DMS 273 treated with DMSO at 0.1 percent for 48 hours (cell line): ENCODE results near the gene TAF4.
A peak's percentile ranks its signal among the peaks of the same experiment; 100 is the strongest.
"Not testable (repeated sequence)": the region's sequence is repeated elsewhere in the genome, so short reads cannot be mapped to it uniquely, and the experiment has no call there.

Experiments used
- DNase-seq: peaks from one replicate; lab custom pipeline; 2025; lab: John Stamatoyannopoulos, UW

The TAF4 gene

DNA sequence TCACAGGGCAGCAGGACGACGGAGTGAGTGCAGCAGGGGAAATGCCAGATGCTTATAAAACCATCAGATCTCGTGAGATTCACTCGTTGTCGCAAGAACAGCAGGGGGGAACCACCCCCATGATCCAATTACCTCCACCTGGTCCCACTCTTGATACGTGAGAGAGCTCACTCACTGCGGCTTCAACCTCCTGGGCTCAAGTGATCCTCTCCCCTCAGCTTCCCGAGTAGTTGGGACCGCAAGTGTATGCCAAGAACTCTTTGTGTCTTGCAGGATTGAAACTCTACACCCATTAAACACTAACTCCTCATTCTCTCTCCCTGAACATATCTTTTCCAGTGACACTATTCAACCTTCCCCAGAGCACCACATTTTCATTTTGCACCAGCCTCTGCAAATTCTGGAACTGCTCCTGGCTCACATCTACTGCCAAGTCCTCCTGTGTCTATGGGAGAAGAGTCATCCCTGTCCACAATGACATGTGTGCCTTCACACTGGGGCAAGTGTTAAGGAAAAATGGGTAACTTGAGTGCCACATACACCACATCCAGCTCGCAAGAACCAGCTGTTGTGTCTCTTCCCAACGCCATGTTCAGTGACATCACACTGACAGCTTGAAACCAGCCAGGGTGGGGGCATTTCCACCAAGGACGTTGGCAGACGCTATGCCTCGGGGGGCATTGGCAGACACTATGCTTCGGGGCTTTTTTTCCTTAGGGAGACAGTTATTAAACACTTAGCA lies 14.7 kb upstream of the TAF4 start:
- peak; percentile 11 for DNase-seq

DNA sequence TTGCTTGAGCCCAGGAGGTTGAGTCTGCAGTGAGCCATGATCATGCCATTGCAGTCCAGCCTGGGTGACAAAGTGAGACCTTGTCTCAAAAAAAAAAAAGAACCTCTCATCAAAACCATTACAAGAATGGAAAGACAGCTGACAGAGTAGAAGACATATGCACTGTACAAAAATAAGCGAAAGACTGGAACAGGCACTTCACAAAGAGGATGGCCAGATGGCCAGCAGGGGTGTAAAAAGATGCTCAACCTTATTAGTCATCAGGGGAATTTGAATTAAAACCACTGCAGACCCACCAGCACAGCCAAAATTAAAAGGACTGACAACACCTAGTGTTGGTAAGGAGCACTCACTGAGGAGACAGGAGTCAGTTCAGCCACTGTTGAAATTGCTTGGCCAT lies 13.5 kb upstream of the TAF4 start:
- no peak for DNase-seq

DNA sequence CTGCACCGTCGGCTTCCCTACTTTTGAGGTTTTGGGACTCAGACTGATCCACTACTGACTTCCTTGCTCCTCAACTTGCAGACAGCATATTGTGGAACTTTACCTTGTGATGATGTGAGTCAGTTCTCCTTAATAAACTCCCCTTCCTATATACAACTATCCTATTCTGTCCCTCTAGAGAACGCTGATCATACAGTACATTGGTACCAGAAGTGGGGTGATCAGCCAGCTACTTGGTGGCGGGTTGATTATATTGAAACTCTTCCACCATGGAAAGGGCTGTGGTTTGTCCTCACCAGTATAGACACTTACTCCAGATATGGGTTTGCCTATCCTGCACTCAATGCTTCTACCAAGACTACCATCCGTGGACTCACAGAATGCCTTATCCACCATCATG lies 7.6 kb upstream of the TAF4 start:
- no peak for DNase-seq

DNA sequence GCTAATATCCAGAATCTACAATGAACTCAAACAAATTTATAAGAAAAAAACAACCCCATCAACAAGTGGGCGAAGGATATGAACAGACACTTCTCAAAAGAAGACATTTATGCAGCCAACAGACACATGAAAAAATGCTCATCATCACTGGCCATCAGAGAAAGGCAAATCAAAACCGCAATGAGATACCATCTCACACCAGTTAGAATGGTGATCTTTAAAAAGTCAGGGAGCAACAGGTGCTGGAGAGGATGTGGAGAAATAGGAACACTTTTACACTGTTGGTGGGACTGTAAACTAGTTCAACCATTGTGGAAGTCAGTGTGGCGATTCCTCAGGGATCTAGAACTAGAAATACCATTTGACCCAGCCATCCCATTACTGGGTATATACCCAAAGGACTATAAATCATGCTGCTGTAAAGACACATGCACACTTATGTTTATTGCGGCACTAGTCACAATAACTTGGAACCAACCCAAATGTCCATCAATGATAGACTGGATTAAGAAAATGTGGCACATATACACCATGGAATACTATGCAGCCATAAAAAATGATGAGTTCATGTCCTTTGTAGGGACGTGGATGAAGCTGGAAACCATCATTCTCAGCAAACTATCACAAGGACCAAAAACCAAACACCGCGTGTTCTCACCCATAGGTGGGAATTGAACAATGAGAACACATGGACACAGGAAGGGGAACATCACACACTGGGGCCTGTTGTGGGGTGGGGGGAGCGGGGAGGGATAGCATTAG lies 6.2 kb upstream of the TAF4 start:
- DNase-seq, result not testable (repeated sequence)

DNA sequence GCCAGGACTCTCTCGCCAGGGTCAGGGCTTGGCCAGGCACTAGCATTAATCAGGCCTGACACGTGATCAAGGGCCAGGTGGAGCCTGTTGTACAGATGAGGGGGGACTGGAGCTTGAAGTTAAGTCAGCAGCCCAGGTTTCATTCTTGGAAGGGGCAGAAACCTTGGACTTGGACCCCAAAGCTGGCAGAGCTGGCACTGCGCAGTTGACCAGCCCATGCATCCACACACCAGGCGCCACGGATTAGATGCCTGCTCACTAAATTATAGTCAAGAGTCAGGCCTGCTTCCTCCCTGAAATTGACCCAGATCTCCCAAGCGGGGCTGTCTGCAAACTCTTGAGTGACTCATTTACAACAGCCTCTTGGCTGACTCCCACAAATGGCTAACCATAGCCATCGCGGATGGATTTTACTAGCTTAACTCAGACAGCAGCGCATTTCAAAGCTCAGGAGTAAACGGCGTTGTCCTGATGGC lies 4.1 kb upstream of the TAF4 start:
- no peak for DNase-seq

GRCh38 chr20:62068997-62069396 lies 3.3 kb upstream of the TAF4 start:
- DNase-seq, result no peak

- no peak for DNase-seq
These were observed 2.0 kb upstream of the TAF4 start for GRCh38 chr20:62067547-62068260.

DNA sequence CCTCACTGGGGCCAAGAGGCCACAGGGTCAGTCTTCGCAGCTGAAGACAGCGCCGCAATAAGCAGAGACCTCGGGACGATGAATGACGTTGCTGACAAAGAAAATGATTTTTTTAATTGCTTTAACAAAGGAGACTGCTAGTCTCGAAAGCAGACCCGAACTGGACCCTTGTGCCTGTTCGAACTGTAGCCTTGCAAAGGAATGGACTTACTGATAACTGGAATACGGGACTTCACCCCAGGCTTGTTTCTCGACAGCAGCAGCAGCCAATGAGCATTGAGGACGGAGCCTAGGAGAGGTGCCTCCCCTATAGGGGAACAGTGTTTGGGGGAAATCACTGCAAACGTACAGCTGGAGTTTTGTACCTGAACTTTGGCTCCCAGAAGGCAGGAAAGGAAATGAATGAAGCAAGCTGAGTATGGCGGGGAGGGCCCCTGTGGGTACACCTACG lies 1.3 kb upstream of the TAF4 start:
- DNase-seq, result no peak

DNA sequence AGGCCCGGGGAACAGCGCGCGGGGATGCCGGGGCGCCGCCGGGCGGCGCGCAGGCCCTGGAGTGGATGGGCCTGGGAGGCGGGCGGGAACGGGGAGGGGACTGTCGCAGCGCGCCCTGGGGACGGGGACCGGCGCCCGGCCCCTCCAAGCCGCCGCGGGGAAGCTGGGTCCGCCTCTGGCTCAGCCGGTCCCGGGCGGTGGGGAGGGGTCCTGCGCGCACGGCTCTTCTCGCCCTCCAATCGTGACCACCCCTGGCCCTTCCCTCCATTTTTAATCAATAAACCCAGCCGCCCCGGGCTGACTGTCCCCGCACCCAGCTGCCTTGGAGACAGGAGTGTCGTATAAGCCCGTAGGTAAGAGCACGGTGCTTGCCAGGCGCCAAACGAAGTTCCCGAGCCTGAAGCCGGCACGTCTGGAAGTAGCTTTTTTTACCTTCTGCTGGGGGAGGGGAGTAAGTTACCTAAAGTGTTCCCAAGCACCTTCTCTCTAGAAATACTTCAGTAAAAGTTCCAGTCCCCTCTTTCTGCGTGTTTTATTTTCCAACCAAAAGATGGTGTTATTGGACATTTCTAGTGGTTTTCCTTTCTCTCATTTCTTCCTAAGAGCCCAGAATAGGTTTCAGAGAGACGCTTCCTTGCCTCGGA lies 780 bp upstream of the TAF4 start:
- DNase-seq, result no peak

DNA sequence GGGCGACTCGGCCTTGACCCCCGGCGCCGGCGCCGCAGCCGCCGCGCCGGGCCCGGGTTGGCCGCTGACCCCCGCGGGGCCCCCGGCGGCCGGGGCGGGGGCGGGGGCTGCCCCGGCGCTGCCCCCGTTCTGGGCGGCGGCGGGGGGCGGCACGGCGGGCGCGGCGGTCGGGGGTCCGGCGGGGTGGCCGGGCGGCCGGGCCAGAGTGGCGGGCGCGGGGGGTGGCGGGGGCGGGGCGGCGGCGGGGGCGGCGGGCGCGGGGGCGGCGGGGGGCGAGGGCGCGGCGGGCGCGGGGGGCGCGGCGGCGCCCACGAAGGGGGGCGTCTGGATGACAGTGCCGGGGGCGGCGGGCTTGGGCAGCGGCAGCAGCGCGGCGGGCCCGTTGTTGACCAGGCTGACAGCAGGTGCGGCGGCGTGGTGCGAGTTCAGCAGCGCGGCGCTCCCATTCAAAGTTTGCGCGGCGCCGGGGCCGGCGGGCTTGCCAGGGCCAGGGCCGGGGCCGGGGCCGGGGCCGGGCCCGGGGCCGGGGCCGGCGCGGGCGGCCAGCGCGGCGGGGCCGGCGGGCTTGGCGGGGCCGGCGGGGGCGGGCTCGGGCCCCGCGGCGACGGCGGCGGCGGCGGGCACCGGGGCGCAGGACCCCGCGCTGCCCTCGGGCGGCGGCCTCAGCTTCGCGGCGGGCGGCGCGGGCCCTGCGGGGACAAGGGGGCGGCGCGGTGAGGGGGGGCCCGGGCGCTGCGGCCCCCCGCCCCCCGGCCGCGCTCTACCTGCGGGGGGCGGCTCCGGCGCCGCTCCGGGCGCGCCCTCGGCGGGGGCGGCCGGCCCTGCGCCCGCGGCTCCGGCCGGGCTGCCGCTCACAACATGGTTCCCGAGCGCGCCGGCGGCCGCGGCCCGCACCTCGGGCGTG lies 659 bp downstream of the TAF4 start:
- DNase-seq, result no peak

DNA sequence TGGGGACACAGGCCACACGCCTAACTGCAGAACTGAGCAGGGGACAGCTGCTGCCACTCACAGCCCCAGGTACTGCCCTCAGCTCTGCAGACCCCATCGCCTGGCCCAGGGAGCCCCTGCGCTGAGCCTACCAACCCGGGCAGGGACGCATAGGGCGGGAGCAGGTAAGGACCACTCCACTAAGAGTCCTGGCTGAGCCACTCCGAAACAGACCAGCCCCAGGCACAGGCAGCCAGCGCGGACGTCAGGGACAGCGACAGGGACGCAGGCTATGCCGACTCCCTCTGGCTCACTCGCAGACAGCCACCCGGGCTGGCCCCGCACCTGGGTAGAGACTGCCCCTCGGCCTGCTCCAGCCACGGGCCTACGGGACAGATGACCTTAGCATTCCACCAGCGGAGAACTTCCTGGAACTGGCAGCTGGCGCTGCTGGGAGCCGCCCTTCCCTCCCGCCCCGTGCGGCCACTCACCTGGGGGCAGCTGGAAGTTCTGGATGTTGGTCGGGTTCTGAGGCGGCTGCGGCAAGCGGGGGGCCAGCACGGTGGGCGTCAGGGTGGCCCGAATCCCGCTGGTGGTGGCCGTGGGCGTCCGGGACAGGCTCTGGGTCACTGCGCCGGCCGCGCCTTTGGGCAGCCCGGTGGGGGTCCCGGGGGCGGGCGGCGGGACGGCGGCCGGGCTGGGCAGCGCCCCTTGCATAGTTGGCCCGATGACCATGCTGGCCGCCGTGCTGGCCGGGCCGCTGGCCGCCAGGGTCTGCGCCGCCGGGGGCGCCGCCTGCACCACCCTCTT lies 1.5 kb downstream of the TAF4 start:
- no peak for DNase-seq

DNA sequence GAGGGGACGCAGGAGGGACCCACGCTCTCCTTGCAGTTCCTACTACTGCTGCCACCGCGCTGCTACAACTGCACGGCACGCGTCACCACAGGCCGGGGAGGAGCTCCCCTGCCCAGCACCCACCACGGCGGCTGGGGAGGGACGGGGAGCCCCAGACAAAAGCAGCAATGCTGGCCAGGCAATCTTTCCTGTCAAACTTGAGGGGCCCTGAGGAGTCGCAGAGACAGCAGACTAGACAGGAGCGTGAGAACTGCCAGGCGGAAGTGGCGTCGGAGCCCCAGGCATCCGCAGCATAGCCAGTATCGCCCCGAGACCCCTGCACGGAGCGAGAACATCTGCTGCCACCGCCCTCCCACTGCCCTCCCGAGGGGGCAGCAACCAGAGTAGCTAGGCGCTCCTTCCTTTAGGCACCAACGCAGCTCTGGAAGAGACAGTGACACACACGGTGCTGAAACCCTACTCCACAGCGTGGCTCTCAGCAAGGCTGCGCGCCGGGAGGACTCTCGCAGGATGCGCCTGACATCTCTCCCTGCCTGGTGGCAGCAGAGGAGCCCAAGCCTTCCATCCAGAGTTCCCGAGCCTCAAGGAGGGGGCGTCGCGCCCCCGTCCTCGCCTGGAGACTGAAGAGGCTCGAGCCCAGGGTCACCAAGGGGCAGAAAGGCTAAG lies 2.2 kb downstream of the TAF4 start:
- no peak for DNase-seq

DNA sequence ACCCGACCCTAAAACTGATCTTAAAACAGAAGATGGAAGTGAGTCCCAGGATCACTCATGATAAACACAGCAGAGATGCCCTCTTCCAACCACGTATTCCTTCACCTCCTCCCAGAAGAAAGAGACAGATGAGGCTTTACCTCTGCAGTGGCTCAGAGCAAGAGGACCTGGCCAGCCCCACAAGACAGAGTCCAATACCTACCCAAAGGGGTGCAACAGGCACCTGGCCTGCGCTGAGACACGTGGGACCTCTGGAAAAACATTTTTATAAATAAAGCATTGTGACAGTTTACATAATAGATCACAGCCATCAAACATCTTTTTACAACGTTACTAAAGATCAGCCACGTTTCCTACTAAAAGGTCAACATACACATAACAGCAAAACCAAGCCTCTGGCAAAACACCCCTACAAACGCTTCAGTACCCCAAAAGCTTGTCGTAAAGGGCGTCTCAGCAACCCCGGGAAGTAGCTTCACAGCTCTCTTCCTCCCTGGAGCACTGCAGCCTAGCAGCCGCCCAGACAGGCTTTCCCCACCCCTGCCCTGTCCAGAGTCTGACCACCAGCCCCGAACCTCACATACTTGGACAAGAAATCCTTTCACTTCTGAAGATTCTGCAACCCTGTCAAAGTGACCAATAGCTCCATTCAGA lies 2.9 kb downstream of the TAF4 start:
- no peak for DNase-seq

DNA sequence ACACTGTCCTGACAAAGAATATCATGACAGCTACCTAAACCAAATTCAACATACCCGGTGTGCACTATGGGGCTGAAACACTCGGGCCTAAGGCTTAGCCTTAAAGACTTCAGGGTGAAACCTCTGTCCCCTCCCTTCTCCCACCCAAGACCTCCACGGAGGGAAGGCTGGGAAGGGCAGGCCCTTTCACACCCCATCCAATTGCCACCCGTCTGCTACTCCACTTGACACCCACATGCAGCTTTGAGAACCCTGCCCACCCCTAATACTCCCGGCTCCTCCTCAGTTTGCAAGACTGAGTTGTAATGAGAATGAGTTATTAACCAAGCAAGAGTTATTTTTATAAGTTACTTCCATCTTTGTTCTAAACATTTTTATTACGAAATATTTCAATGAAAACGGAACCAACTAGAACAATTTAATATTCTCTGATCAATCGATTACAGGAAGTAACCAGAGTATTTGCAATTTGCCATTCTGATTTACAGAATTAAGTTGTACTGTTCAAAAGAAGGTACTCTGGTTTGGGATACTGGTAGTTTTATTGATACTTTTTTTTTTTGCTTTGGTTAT lies 3.7 kb downstream of the TAF4 start:
- DNase-seq, result no peak

DNA sequence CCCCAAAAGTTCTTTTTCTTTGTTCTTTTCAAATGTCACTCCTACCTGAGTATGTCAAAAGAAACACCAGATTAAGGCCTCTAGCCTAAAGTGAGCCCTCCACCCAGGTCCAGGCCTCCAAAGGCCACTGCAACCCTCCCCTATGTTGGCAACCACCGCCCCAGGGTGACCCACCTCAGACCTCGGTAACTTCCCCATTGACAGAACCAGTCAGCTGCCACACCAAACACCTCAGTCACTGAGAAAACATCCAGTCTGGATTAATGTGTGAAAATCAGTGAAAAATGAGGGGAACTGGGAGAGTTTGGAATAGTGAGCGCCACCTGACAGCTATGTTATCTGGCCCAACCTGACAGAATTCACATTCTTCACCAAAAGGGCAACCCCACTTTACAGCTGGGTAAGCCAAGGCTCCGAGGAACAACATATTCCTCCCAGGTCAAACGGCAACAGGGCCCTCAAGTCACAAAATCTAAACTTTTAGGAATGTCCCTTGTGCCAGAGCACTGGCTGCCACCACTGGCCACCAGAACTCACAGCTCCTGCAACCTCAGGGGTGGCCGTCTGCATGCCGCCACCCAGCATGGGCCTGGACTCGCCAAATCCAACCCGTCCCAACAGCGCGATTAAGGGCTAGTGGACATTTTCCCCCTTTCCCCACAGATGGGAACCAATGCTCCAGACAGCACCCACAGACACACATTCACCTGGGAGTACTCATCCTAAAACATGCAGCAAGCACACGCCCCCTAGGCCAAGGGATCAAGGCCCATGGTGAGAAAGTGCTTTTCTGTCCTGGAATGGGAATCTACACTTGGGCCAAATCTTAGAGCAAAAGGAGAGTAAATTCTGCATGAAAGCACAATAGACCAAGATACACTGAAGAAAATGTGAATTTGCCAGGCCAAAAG lies 4.8 kb downstream of the TAF4 start:
- no peak for DNase-seq

DNA sequence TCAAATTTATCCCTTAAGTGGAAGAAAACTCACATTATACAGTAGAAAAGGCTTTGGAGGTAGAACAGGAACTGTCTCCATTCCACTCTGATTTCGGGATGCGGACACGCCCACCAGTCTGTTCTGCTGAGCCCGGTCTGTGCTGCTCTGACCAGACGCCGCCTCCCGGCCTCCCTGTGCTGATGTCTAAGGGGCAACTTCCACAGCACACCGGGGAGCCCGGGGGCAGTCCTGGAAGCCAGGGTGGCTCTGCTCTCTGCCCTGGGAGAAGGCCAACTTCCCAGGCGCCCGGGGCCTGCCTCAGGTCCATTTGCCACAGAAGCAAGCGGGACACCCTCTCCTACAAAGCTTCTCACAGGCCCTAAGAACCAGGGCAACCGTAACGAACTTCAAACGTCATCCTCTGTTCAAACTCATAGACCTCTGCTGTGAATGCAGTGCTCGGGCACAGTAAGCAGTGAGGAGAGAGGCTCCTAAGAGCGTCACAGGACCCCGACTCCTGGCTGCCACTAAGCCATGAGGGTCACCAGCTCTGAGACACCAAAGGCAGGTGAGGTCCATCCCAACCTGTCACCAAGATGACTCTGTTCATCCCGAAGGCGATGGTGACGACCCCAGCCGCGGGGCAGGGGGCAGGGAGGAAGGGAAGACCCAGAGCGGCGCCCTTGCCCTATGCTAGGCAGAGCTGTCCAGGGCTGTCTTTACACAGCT lies 5.6 kb downstream of the TAF4 start:
- DNase-seq, result no peak

GRCh38 chr20:62059401-62059800 lies 6.3 kb downstream of the TAF4 start:
- DNase-seq, result no peak
